B cell (primary cell): ENCODE measurements around the gene TBX4.

ENCODE experiments used
- EZH2 ChIP-seq: IDR thresholded peaks from 2 replicates; pipeline ENCODE4 v1.6.1; 2012; ENCODE audit warnings: borderline replicate concordance, low read depth, mild to moderate bottlenecking, moderate library complexity, low read length; ENCODE audit not compliant: insufficient read depth, poor library complexity, severe bottlenecking
- TF ChIP-seq, protein P1 (sequence below): fragments of 200-600 bp; IDR thresholded peaks from one replicate; pipeline ENCODE4 v1.8.0; 2022; ENCODE audit warnings: antibody characterized with exemption, mild to moderate bottlenecking

- TF ChIP-seq, protein P1, sequence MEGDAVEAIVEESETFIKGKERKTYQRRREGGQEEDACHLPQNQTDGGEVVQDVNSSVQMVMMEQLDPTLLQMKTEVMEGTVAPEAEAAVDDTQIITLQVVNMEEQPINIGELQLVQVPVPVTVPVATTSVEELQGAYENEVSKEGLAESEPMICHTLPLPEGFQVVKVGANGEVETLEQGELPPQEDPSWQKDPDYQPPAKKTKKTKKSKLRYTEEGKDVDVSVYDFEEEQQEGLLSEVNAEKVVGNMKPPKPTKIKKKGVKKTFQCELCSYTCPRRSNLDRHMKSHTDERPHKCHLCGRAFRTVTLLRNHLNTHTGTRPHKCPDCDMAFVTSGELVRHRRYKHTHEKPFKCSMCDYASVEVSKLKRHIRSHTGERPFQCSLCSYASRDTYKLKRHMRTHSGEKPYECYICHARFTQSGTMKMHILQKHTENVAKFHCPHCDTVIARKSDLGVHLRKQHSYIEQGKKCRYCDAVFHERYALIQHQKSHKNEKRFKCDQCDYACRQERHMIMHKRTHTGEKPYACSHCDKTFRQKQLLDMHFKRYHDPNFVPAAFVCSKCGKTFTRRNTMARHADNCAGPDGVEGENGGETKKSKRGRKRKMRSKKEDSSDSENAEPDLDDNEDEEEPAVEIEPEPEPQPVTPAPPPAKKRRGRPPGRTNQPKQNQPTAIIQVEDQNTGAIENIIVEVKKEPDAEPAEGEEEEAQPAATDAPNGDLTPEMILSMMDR, result no peak
- TF ChIP-seq EZH2, result no peak
Measured at GRCh38 chr17:61461586-61461966, 9.4 kb downstream of the TBX4 start.
